Measurements from ENCODE around the gene METTL8. TPM values are rescaled to one million over a fixed set of nuclear protein-coding genes. Genes with fewer than 3 reads are reported as not detected.

The METTL8 gene
- total RNA-seq, 1 experiment from 2014 or later = 59.1 TPM

- Mint-ChIP-seq H3K4me3 (no peak overlapping the region), H3K4me1 (peaks cover 15% of the 10 kb centered on the region), H3K27ac (no peak overlapping the region), H3K9me3 (peaks cover 48% of the 10 kb centered on the region), H3K27me3 (ENCODE audit: low read depth) (peaks cover 12% of the 10 kb centered on the region), H3K36me3 (peaks cover 45% of the 10 kb centered on the region)
- TF ChIP-seq CREB1 (CRISPR knock-in tag; IDR thresholded peaks at IDR 0.05) = no peak
- POLR2A ChIA-PET = no interaction called here
- CTCF ChIA-PET = interaction anchor here (0.6 to 0.9 kb wide), 3 partner anchors 16 to 173 kb away, joined by 3 to 4 read pairs (median 4); no protein-coding TSS in a partner anchor
- DNase-seq (ENCODE audit: low spot score) (no peak), ATAC-seq (no peak; the same call in 1 of the 2 replicates)
Observed at GRCh38 chr2:171309455-171310286, 124.1 kb downstream of the METTL8 start.

- DNase-seq (ENCODE audit: low spot score) = no peak
- peaks cover 12% of the 10 kb centered on the region for H3K27me3 Mint-ChIP-seq (ENCODE audit: low read depth)
- H3K27ac Mint-ChIP-seq = no peak overlapping the region
- ChIA-PET POLR2A (no interaction called here), CTCF (no interaction called here)
- peaks cover 46% of the 10 kb centered on the region for H3K9me3 Mint-ChIP-seq
- H3K4me3 Mint-ChIP-seq = no peak overlapping the region
- ATAC-seq = no peak
- TF ChIP-seq ZNF232 (CRISPR knock-in tag; IDR thresholded peaks at IDR 0.05) (no peak), FOXP4 (CRISPR knock-in tag; IDR thresholded peaks at IDR 0.05) (no peak), ZNF416 (CRISPR knock-in tag; IDR thresholded peaks at IDR 0.05) (no peak), HMGA2 (CRISPR knock-in tag; IDR thresholded peaks at IDR 0.05) (peak; percentile 98), E2F1 (CRISPR knock-in tag; IDR thresholded peaks at IDR 0.05) (no peak), ZNF423 (CRISPR knock-in tag; IDR thresholded peaks at IDR 0.05) (no peak)
- peaks cover 36% of the 10 kb centered on the region for H3K36me3 Mint-ChIP-seq
- peaks cover 6% of the 10 kb centered on the region for H3K4me1 Mint-ChIP-seq
Observed at GRCh38 chr2:171308280-171309054, 125.3 kb downstream of the METTL8 start.

- Mint-ChIP-seq H3K27me3 (ENCODE audit: low read depth) (peaks cover 12% of the 10 kb centered on the region), H3K36me3 (peaks cover 30% of the 10 kb centered on the region), H3K4me3 (no peak overlapping the region), H3K4me1 (peaks cover 3% of the 10 kb centered on the region; the same call in 1 of the 2 replicates), H3K27ac (no peak overlapping the region), H3K9me3 (peaks cover 42% of the 10 kb centered on the region)
- no peak for TF ChIP-seq ZSCAN18 (CRISPR knock-in tag; IDR thresholded peaks at IDR 0.05)
- DNase-seq (ENCODE audit: low spot score) (no peak), ATAC-seq (no peak)
- ChIA-PET POLR2A (no interaction called here), CTCF (no interaction called here)
Observed at GRCh38 chr2:171307560-171307959, 126.2 kb downstream of the METTL8 start.

GRCh38 chr2:171297956-171298355, 135.8 kb downstream of the METTL8 start:
- Mint-ChIP-seq H3K36me3 (no peaks in the 10 kb centered on the region), H3K4me3 (no peak overlapping the region), H3K27me3 (ENCODE audit: low read depth) (no peaks in the 10 kb centered on the region), H3K4me1 (peaks cover 15% of the 10 kb centered on the region), H3K9me3 (peaks cover 6% of the 10 kb centered on the region), H3K27ac (no peak overlapping the region)
- ChIA-PET CTCF (interaction anchor here (0.9 kb wide), 1 partner anchor 118 kb away, joined by 3 read pairs; no protein-coding TSS in a partner anchor), POLR2A (no interaction called here)
- DNase-seq (ENCODE audit: low spot score) = no peak
- no peak for ATAC-seq
- no peak for TF ChIP-seq ZNF396 (CRISPR knock-in tag; IDR thresholded peaks at IDR 0.05; ENCODE audit: borderline replicate concordance)
- TF ChIP-seq E2F5 (CRISPR knock-in tag; IDR thresholded peaks at IDR 0.05) = no peak
- TF ChIP-seq CTCF (IDR thresholded peaks at IDR 0.05) = no peak
- TF ChIP-seq PRRX2 (CRISPR knock-in tag; IDR thresholded peaks at IDR 0.05) = no peak
- TF ChIP-seq ELF4 (CRISPR knock-in tag; IDR thresholded peaks at IDR 0.05; ENCODE audit: low read depth) = no peak
- TF ChIP-seq ZNF219 (CRISPR knock-in tag; IDR thresholded peaks at IDR 0.05; ENCODE audit: borderline replicate concordance) = no peak

Data from WTC11 (cell line).